Measurements from ENCODE around the gene SLC18A2.
"Not testable (repeated sequence)": the region's sequence is repeated elsewhere in the genome, so short reads cannot be mapped to it uniquely, and the experiment has no call there.

SLC18A2 gene

DNA sequence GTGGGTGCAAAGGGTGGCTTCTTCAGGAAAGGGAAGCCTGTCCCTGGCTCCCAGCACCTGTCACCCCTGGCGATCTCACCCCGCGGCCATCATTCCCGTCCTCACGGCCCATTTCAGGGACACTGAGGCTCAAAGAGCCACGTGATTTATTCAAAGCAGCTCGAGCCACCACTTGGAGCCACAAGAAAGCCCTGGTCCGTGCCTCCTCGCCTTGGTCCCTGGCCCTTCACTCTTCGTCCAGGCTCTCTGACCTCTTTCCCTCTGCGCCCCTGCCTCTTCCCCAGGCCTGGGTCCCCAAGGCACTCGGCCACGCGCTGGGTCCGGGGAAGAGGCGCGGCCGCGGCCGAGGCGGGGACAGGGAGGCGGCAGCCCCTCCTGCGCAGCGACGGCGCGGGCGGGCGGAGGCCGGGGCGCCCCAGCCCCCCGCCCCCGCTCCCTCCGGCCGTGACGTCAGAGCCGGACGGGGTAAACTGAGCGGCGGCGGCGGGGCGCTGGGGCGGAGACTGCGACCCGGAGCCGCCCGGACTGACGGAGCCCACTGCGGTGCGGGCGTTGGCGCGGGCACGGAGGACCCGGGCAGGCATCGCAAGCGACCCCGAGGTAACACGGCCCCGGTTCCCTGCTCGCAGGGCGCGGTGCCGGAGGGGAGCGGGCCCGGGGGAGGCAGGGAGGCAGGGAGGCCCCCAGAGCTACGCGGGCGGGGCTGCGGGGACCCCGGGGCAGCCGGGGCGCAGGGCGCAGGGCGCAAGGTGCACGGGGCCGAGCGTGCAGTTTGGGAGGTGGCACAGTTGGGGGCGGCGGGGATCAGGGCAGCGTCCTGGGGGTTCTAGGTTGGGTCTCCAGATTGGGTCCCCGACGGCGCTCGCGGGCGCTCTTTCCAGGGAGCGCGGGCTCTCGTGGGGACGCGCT is at the start of gene SLC18A2:
Gene SLC18A2 (plus strand): TSS at position 494 of the 909 bp plus-strand sequence. CDS start 580 bp downstream, outside the sequence.
- no peak for DNase-seq

DNA sequence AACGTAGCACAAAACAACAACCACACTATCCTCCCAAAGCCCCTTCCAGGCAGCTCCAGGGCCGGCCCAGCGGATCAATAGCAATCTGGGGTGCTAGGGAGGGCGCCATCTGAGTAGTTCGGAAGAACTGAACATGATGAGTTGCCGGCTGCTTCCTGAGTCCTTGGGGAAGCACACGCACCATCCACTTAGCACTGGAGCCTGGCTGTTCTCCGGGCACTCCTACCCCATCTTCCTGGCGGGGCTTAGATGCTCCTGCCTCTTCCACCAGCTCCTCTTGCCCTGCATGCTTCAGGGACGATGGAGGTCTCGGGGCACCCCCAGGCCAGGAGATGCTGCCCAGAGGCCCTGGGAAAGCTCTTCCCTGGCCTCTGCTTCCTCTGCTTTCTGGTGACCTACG is 43.7 kb upstream of the SLC18A2 start, which contains the start of gene KCNK18:
Gene KCNK18 (plus strand): TSS at position 301 of the 400 bp plus-strand sequence. CDS start 0 bp downstream, at position 301.
- DNase-seq, result no peak

DNA sequence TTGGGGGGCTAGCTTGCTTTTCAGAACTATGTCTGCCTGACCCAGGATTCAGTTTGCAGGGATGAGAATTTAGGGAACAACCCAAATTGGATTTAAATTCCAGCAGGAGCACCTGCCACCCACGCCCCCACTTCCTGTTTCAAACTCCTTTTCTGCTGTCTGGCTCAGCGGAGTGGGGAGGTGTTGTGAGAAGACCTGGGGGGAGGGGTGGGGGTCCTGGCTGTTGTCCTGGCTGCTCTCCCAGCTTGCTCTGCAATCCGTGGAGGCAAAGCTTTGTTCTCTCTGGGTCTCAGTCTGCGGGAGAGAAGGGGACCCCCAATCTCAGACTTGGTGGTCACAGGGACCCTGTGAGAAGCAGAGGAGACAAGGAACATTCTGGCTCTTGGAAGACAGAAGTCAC is 42.8 kb upstream of the SLC18A2 start:
- DNase-seq, result no peak

DNA sequence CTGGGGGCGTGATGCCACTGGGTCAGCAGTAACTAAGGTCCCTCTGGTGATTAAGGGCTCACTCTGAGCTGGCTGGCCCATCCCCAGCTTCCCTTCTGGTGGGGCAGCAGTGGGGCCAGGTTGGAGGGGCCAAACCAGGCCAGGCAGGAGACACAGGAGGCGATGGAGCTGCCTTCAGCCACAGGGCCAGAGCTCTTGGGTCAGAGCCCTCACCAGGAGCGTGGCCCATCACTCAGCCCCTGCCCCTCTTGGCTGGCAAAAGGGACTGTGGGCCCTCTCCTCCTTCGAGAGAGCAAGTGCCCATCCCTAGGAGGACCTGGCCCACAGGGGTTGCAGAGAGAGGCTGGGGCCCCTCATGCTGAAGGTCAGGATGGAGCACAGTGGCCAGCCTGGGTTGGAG is 39.1 kb upstream of the SLC18A2 start:
- no peak for DNase-seq

DNA sequence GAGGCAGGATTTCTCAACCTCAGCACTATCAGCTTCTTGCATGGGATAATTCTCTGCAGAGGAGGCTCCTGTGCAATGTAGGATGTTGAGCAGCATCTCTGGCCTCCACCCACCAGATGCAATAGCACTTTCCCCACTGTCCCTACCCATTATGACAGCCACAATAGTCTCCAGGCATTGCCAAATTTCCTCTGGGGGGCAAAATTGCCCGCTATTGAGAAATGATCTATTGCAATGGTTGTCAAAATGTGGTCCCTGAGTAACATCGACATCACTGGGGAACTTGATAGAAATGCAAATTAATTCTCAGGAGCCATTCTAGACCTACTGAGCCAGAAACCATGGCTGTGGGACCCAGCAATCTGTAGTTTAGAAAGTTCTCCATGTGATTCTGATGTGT is 36.6 kb upstream of the SLC18A2 start:
- DNase-seq, result no peak

DNA sequence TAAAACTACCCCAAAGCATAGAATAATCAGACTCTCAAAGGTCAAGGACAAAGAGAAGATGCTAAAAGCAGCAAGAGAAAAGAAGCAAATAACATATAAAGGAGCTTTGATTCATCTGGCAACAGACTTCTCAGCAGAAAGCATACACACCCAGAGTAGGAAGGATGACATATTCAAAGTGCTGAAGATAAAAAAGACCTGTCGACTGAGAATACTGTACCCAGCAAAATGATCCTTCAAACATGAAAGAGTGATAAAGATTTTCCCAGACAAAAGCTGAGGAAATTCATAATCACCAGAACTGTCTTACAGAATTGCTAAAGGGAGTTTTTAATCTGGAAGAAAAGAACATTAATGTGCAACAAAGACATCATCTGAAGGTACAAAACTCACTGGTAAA is 28.7 kb upstream of the SLC18A2 start:
- DNase-seq, result no peak

DNA sequence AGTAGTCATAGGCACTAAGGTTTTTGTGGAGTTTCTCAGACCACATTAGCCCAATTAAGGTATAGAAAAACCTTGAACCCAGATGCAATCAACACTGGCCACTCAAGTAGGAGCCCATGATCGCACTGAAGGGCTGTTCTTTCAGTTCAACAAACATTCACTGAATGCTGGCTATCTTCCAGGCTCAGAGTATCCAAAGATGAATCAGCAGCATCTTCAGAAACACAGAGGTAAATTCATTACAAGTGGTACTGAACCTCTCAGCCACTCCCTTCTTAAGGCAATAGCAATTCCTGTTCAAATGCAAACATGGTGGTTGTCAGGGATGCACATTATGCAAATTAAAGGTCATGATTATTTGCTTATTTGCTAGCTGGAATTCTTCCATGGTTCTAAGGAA is 26.5 kb upstream of the SLC18A2 start:
- DNase-seq, result no peak

DNA sequence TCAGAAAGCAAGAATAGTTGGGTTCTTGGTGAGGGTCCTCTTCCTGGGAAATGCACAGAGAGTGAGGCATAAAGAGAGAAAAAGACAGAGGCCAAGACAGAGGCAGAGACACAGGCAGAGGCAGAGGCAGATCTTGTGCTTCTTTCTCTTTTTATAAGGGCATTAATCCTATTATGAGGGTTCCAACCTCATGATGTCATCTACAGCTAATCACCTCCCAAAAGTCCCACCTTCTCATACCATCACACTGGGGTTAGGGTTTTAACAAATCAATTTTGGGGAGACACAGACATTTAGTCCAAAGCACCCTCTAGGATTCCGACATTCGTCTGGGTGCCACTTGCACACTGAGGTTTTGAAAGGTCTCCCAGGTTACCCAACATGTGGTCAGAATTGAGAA is 25.8 kb upstream of the SLC18A2 start:
- DNase-seq, result no peak

DNA sequence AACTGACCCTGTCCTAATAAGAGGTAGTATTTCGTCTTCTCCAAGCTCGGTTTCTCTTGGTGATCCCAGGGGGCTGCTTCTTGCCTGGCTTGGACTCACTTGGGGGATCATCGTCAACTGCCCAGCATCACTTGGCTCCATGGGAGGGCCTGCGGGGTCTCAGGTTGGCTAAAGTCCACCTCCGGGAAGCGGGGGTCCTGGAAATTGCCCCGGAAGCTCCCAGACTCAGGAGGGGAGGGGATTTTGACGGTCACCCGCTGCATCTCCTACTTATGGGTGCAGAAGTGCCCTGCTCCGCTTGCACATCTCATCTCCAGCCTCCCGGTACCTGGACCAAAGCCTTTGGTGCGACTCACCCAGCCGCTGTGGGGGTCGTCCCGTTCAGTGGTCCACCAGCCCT is 24.9 kb upstream of the SLC18A2 start:
- DNase-seq, result no peak

DNA sequence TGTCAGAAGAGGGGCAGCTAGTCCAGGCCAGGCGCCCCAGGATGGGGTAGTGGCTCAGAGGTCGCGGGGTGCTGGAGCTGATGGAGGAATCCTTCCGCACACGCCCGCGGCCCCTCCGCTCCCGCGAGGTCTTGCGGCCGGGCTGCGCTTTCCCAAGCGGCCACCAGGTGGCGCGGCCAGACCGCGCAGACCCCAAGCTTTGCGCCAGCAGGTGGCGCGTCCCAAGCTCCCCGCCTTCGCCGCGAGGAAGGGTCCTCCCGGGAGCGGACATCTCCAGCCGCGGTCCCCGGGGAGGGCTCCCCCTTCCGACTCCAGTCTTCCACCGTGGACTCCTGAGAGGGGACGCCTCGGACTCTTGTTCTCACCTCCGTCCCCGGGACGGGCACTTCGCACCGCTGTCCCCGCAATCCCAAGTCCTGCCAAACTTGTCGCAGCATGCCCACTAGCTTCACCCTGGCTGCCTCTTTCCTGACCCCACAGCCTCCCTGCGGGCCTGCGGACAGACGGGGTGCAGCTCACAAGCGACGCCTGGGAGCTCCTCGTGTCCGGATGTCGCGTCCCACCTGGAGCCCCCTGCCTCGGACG is 24.2 kb upstream of the SLC18A2 start:
- DNase-seq, result peak; percentile 73

DNA sequence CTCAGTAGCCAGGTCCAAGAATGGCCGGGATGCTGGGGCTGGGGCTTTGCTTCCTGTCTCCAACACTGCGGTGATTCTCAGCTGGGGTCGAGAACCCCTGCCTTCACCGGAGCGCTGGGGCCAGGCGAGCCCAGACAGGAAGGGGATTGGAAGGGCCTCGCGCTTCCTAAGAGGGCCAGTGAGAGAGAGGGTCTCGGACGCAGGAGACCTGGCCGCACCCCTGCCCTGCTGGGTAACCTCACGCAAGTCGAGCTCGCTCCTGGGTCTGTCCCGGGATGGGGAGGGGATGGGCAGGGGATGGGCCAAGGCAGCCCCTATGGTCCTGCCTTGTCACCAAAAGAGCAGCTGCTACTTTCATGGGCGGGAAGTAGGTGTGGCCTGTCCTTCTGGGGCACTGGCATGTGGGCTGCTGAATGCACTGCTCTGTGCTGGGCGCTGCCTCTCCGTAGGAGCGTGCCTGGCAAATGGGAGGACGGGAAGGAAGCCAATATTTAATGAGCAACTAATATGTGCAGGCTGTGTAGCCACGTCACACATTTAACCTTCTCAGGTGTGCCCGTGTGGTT is 23.6 kb upstream of the SLC18A2 start:
- DNase-seq, result peak; percentile 19

DNA sequence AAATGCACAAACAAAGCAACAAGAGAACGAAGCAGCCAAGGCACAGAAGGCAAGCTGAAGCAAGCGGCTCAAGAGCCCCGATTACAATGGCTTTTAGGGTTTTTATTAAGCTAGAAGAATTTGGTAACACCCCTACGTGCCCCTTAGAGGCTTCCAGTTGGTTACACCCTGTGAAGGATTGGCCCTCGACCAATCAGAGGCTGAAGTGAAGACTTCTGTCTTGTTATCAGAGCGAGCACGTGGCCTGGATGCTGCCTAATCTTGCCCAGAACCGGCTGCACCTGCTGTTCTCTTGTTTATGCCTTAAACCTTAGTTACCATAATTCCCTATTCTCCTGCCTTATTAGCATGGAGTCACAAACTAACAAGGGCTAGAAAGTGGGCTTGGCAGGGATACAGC is 22.3 kb upstream of the SLC18A2 start:
- no peak for DNase-seq

DNA sequence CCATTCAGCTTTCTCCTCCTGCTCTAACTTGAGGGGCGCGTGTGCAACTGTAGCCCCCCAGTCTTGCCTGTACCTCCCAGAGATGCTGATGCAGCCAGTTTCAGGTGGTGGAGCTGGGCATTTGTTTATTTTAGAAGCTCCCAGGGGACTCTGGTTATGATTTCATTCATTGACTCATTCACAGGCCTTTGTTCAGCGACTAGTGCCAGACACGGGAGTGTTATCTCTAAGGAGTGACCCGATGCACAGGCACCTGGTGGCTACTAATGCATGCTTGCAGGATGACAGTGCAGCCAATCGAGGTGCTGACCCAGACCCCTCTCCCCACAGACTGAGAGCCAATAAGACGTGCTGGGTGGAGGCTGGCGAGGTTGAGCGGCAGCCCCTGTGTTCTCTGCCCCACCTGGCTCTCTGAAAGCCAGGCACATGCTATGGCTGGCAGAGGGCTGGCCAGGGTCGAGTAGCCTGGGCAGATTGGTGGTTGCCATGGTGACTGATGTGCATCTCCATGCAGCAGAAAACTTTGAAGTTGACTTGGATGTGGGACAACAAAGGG is 19.7 kb upstream of the SLC18A2 start:
- no peak for DNase-seq

DNA sequence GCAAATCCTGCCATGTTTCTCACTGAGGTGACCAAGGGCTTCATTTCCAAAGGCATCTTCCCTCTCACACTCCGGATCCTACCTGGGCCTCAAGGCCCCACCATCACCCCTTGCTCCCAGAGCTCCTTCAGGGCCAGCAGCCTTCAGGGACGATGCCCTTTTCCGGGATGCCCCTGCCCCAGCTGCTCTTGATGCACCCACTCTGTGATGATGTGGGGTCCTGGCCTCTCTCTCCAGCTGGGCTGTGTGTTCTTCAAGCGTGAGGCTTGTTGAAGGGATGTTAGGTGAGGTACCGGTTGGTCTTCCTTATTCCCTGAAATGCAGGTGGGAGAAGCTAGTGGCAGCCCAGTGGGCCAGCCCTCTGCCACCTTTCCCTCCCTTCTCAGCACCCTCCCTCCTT is 18.4 kb upstream of the SLC18A2 start:
- DNase-seq, result no peak

DNA sequence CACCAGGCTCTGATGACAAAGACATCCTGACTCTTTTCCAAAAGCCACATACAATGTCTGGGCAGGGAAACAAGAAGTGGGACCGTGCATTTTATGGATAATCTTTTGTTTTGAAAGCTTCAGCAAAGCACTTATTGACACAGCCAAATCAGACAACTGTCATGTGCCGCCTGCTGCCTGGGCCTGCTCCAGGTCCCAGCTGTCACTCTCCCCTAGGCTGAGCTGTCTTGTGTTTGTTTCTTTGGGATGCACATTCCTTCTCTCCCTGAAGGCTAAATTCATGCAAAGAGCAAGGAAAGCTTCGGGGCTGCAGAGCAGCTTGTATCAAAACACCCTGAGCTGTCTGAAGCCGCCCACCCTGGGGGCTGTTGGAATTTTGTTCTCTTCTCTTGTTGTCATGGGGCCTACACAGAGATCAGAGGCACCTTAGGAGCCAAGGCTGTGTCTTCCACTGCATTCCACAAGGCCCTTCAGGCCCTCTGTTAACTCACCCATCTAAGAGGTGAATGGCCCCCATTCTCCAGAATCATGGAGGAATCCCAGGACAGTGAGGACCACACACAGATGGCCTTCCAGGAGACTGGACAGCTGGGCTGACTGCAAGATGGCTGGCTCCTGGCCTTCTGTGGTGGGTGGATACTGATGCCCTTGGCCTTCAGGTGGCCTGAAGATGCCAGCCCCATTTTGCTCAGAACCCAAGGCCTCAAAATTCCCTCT is 17.8 kb upstream of the SLC18A2 start:
- DNase-seq, result no peak

DNA sequence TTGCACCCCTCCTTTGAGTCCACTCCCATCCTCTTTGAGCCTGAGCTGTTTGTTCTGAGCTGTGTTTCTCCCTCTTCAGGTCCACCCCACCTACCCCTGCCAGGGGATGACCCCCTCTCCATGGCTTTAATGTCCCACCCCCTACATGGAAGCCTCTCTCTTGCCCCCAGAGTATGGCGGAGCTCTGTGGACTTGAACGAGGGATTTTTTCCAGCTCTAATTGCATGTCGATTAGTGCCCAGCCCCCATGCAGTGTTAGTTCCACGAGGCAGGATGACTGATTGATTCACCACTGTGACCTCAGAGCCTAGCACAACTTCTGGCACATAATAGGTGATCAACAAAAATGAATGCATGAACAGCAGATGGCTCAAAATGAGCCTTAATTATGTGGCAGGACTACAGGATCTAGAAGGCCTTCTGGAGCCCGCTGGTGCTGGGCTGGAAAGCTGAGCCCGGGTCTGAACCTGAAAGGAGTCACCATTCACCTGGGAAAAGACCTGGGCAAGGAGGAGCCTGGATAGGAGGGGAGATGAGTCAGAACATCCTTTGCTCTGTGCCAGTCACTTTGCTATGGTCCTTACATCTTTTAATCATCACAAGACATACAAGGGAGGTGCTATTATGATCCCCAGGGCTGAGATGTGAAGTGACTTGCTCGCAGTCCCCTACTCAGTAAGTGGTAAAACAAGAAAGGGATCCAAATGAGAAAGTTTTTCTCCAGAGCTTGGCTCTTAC is 17.1 kb upstream of the SLC18A2 start:
- DNase-seq, result no peak

DNA sequence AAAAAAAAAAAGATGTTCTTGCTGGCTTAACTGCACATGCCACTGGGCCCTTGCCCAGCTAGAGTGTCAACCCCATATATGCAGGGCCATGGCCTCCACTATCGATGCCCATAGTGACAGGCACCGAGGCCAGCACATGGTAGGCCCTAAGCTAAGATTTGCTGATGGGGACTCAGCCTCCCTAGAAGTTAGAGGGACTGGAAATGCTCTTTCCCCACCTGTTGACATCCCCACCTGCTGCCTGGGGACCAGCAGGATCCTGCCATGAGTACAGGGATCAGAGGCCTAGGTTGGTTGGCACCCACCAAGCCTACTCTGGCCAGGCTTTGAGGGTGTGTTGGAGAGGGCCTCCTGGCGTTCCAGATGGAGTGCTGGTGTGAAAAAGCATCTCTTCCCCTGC is 16.0 kb upstream of the SLC18A2 start:
- no peak for DNase-seq

DNA sequence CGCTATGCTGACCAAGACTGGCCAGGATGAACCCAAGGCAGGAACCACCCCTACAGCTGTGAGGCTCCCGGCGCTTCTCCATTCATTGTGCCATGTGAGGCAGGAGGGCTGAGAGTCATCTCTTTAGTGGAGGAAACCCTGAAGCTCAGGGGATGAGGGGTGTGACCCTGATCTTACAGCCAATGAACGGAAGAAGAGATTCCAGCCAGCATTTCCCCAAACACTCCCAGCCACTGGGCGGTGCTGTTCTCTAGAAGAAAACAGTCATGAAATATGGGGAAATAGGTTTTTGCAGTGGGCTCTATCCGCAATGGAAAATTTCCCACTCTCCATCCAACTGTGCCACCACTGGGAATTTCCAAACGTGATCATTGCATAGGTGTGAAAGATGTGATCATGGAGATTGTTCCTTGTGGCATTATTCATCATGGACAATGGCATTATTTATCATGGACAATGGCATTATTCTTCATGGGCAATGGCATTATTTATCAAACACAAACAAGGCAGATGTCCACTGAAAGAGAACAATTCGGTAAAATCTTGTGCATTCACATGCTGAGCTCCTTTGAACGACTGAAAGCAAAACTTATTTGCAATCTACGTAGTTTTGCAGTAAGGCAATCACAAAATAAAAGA is 14.0 kb upstream of the SLC18A2 start:
- no peak for DNase-seq

DNA sequence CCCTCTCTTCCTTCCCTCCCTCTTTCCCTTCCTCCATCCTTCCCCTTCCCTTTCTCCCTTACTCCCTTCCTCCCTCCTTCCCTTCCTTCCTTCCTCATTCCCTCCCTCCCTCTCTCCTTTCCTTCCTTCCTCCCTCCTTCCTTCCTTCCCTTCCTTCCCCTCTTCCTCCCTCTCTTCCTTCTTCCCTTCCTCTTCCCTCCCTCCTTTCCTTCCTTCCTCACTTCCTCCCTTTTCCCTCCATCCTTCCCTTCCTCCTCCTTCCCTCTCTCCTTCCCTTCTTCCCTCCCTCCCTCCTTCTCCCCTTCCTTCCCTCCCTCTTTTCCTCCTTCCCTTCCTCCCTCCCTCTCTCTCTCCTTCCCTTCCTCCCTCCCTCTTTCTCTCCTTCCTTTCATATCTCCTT is 12.7 kb upstream of the SLC18A2 start:
- DNase-seq, result no peak

DNA sequence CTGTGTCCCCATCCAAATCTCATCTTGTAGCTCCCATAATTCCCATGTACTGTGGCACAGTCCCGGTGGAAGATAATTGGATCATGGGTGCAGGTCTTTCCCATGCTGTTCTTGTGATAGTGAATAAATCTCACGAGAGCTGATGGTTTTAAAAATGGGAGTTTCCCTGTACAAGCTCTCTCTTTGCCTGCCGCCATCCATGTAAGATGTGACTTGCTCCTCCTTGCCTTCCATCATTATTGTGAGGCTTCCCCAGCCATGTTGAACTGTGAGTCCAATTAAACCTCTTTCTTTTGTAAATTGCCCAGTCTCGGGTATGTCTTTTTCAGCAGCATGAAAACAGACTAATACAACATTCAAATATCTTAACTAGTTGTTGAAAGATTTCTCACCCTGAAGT is 10.8 kb upstream of the SLC18A2 start:
- DNase-seq, result not testable (repeated sequence)

DNA sequence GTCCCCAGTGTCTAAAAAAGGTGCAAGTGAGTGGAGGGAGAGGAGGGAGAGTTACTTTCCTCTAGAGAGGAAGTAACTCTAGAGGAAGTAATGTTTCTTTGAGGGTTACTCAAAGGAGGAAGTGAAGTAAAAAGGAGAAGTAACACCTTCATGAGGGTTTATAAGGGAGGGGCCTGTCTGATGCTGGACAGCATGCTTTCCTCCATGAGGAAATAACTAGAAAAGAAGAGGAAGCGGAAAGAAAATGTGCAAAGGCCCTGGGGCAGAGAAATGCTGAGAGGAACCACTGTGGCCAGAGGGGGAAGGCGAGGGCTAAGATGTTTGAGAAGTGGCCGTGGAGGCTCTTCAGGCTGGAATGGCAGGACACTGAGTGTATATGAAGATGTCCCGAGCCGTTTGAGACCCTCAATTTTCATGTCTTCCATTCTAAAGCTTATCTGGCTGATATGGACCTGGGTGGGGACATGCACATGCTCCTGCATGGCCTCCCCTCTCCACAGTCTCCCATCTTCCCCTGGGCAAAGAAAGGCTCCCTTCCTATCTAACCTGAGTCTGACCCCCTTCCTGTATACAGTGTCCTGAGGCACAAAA is 3.4 kb upstream of the SLC18A2 start:
- no peak for DNase-seq

Data from activated CD4-positive, alpha-beta T cell treated with anti-CD3 and anti-CD28 coated beads, Interleukin-2, Interleukin-6, amounts not matched to agents 100 ng/mL and 50 ng/mL, durations not matched to agents 16 hours and 8 hours (primary cell).